ENCODE measurements around the gene LPIN1.

GRCh38 chr2:11876436-11876835, 130.0 kb downstream of the LPIN1 start:
- TF ChIP-seq CTCF (conservative IDR thresholded peaks at IDR 0.05), result no peak
- no peak for TF ChIP-seq EZH2 (IDR thresholded peaks at IDR 0.05; ENCODE audit: low read depth)

All from PC-9 (cell line).